ENCODE data around the gene UGT1A5.

UGT1A5 gene

DNA sequence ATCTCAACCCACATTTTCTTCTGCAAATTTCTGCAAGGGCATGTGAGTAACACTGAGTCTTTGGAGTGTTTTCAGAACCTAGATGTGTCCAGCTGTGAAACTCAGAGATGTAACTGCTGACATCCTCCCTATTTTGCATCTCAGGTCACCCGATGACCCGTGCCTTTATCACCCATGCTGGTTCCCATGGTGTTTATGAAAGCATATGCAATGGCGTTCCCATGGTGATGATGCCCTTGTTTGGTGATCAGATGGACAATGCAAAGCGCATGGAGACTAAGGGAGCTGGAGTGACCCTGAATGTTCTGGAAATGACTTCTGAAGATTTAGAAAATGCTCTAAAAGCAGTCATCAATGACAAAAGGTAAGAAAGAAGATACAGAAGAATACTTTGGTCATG, 55.4 kb downstream of the UGT1A5 start:
- Histone ChIP-seq H3K27me3 (ENCODE audit: low read length) (no peaks in the 10 kb centered on the region), H3K27ac (ENCODE audit: low read depth, low read length) (no peak overlapping the region), H4K20me1 (ENCODE audit: low read depth, low read length) (no peaks in the 10 kb centered on the region), H3K9me3 (ENCODE audit: insufficient read depth, low read length) (no peaks in the 10 kb centered on the region), H2AFZ (ENCODE audit: low read depth, low read length, severe bottlenecking) (no peak overlapping the region), H3F3A (ENCODE audit: insufficient read depth) (no peaks in the 10 kb centered on the region), H3K4me2 (ENCODE audit: low read depth, low read length, poor library complexity, severe bottlenecking) (no peak overlapping the region), H3K36me3 (ENCODE audit: low read length) (no peaks in the 10 kb centered on the region), H3K4me3 (ENCODE audit: insufficient read depth, low read length, poor library complexity, severe bottlenecking) (no peak overlapping the region), H3K9ac (ENCODE audit: low read length) (no peak overlapping the region), H3K79me2 (ENCODE audit: insufficient read depth, low read length) (no peaks in the 10 kb centered on the region), H3K9me2 (replicated peaks; ENCODE audit: insufficient read depth, low read length) (no peaks in the 10 kb centered on the region)
- TF ChIP-seq, protein P1, sequence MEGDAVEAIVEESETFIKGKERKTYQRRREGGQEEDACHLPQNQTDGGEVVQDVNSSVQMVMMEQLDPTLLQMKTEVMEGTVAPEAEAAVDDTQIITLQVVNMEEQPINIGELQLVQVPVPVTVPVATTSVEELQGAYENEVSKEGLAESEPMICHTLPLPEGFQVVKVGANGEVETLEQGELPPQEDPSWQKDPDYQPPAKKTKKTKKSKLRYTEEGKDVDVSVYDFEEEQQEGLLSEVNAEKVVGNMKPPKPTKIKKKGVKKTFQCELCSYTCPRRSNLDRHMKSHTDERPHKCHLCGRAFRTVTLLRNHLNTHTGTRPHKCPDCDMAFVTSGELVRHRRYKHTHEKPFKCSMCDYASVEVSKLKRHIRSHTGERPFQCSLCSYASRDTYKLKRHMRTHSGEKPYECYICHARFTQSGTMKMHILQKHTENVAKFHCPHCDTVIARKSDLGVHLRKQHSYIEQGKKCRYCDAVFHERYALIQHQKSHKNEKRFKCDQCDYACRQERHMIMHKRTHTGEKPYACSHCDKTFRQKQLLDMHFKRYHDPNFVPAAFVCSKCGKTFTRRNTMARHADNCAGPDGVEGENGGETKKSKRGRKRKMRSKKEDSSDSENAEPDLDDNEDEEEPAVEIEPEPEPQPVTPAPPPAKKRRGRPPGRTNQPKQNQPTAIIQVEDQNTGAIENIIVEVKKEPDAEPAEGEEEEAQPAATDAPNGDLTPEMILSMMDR (IDR thresholded peaks at IDR 0.05; ENCODE audit: insufficient read depth, low read length, poor library complexity, severe bottlenecking) = no peak

DNA sequence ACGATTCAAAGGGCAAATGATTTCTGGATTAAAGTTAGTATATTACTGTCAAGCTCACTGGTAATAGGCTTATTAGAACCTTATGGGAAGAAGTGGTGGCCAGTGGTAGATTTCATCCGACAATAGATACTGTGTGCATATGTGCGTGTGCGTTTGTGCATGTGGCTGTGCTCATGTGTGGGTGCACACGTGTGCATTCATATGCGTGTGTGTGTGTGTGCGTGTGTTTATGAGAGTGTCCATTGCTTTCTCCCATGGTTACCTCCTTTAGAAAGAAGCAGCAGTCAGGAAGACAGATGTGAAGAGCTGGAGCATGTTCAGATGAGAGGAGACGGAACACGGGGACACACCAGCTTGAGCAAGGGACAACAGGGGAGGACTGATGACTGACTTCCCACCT, 56.6 kb downstream of the UGT1A5 start:
- no peaks in the 10 kb centered on the region for H4K20me1 ChIP-seq (ENCODE audit: low read depth, low read length)
- H3K36me3 ChIP-seq (ENCODE audit: low read length) = no peaks in the 10 kb centered on the region
- H3K9me2 ChIP-seq (replicated peaks; ENCODE audit: insufficient read depth, low read length) = no peaks in the 10 kb centered on the region
- H3K79me2 ChIP-seq (ENCODE audit: insufficient read depth, low read length) = no peaks in the 10 kb centered on the region
- H3K27ac ChIP-seq (ENCODE audit: low read depth, low read length) = no peak overlapping the region
- no peak overlapping the region for H3K9ac ChIP-seq (ENCODE audit: low read length)
- H3K9me3 ChIP-seq (ENCODE audit: insufficient read depth, low read length) = no peaks in the 10 kb centered on the region
- no peaks in the 10 kb centered on the region for H3F3A ChIP-seq (ENCODE audit: insufficient read depth)
- no peaks in the 10 kb centered on the region for H3K27me3 ChIP-seq (ENCODE audit: low read length)
- TF ChIP-seq, protein P1 (IDR thresholded peaks at IDR 0.05; ENCODE audit: insufficient read depth, low read length, poor library complexity, severe bottlenecking) = no peak
- no peak for TF ChIP-seq EZH2phosphoT487 (conservative IDR thresholded peaks at IDR 0.05; ENCODE audit: low read length)
- no peak overlapping the region for H3K4me2 ChIP-seq (ENCODE audit: low read depth, low read length, poor library complexity, severe bottlenecking)
- H3K4me3 ChIP-seq (ENCODE audit: insufficient read depth, low read length, poor library complexity, severe bottlenecking) = no peak overlapping the region
- H2AFZ ChIP-seq (ENCODE audit: low read depth, low read length, severe bottlenecking) = no peak overlapping the region

DNA sequence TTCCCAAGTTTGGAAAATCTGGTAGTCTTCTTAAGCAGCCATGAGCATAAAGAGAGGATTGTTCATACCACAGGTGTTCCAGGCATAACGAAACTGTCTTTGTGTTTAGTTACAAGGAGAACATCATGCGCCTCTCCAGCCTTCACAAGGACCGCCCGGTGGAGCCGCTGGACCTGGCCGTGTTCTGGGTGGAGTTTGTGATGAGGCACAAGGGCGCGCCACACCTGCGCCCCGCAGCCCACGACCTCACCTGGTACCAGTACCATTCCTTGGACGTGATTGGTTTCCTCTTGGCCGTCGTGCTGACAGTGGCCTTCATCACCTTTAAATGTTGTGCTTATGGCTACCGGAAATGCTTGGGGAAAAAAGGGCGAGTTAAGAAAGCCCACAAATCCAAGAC, 59.4 kb downstream of the UGT1A5 start:
- no peaks in the 10 kb centered on the region for H3K36me3 ChIP-seq (ENCODE audit: low read length)
- H3F3A ChIP-seq (ENCODE audit: insufficient read depth) = no peaks in the 10 kb centered on the region
- no peak overlapping the region for H3K4me3 ChIP-seq (ENCODE audit: insufficient read depth, low read length, poor library complexity, severe bottlenecking)
- no peaks in the 10 kb centered on the region for H3K9me2 ChIP-seq (replicated peaks; ENCODE audit: insufficient read depth, low read length)
- H2AFZ ChIP-seq (ENCODE audit: low read depth, low read length, severe bottlenecking) = no peak overlapping the region
- TF ChIP-seq EZH2phosphoT487 (conservative IDR thresholded peaks at IDR 0.05; ENCODE audit: low read length) = no peak
- TF ChIP-seq, protein P1 (IDR thresholded peaks at IDR 0.05; ENCODE audit: insufficient read depth, low read length, poor library complexity, severe bottlenecking) = no peak
- H3K9ac ChIP-seq (ENCODE audit: low read length) = no peak overlapping the region
- H4K20me1 ChIP-seq (ENCODE audit: low read depth, low read length) = no peaks in the 10 kb centered on the region
- no peak overlapping the region for H3K27ac ChIP-seq (ENCODE audit: low read depth, low read length)
- H3K9me3 ChIP-seq (ENCODE audit: insufficient read depth, low read length) = no peaks in the 10 kb centered on the region
- H3K27me3 ChIP-seq (ENCODE audit: low read length) = no peaks in the 10 kb centered on the region
- no peaks in the 10 kb centered on the region for H3K79me2 ChIP-seq (ENCODE audit: insufficient read depth, low read length)
- H3K4me2 ChIP-seq (ENCODE audit: low read depth, low read length, poor library complexity, severe bottlenecking) = no peak overlapping the region

DNA sequence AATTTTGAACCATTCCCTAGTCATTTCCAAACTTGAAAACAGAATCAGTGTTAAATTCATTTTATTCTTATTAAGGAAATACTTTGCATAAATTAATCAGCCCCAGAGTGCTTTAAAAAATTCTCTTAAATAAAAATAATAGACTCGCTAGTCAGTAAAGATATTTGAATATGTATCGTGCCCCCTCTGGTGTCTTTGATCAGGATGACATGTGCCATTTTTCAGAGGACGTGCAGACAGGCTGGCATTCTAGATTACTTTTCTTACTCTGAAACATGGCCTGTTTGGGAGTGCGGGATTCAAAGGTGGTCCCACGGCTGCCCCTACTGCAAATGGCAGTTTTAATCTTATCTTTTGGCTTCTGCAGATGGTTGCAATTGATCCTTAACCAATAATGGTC, 59.9 kb downstream of the UGT1A5 start:
- H3K9ac ChIP-seq (ENCODE audit: low read length) = no peak overlapping the region
- TF ChIP-seq, protein P1 (IDR thresholded peaks at IDR 0.05; ENCODE audit: insufficient read depth, low read length, poor library complexity, severe bottlenecking) = no peak
- TF ChIP-seq EZH2phosphoT487 (conservative IDR thresholded peaks at IDR 0.05; ENCODE audit: low read length) = no peak
- no peak overlapping the region for H2AFZ ChIP-seq (ENCODE audit: low read depth, low read length, severe bottlenecking)
- no peaks in the 10 kb centered on the region for H3K9me2 ChIP-seq (replicated peaks; ENCODE audit: insufficient read depth, low read length)
- H3K36me3 ChIP-seq (ENCODE audit: low read length) = no peaks in the 10 kb centered on the region
- H3K4me2 ChIP-seq (ENCODE audit: low read depth, low read length, poor library complexity, severe bottlenecking) = no peak overlapping the region
- H3F3A ChIP-seq (ENCODE audit: insufficient read depth) = no peaks in the 10 kb centered on the region
- H3K79me2 ChIP-seq (ENCODE audit: insufficient read depth, low read length) = no peaks in the 10 kb centered on the region
- H3K9me3 ChIP-seq (ENCODE audit: insufficient read depth, low read length) = no peaks in the 10 kb centered on the region
- no peaks in the 10 kb centered on the region for H4K20me1 ChIP-seq (ENCODE audit: low read depth, low read length)
- no peak overlapping the region for H3K27ac ChIP-seq (ENCODE audit: low read depth, low read length)
- no peak overlapping the region for H3K4me3 ChIP-seq (ENCODE audit: insufficient read depth, low read length, poor library complexity, severe bottlenecking)
- no peaks in the 10 kb centered on the region for H3K27me3 ChIP-seq (ENCODE audit: low read length)

All from SU-DHL-6 (cell line).